ENCODE measurements around the gene RAPGEF6.
"Not testable (repeated sequence)": the region's sequence is repeated elsewhere in the genome, so short reads cannot be mapped to it uniquely, and the experiment has no call there.

Gene RAPGEF6

DNA sequence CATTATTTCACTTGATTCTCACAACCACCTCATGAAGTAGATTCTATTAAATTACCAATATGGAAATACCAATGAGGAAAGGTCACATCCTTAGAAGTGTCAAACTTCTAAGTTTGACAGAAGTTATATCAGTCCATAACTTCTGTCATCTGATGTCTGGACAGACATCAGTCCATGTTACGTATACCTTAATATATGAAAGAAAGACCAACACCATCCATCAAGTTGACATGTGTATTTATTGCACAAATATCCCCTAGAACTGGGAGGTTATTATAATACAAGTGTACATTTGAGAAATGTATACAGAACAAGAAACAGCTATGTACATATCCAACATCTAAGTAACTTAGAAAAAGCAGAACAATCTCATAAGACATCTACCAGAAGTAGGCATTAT is 6.5 kb upstream of the RAPGEF6 start:
- no peak for DNase-seq

GRCh38 chr5:131640043-131640856 is 5.2 kb upstream of the RAPGEF6 start:
- DNase-seq, result peak; percentile 70

DNA sequence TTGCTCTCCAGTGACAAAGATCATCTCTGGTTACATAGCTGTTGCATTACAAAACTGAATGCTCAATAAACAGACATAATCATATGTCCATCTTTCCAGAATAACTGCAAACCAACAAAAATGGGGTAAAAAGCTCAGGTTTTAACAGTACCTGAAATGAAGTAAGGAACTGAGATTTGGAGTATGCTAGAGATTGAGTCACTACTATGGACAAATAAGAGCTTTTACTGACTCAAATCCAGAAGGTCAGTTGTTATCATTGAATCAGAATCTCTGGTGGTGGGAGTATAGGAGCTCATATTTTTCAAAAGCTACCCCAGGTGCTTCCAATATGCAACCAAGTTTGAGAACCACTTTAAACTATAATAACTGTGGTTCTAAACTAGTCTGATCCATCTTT is 4.1 kb upstream of the RAPGEF6 start:
- DNase-seq, result no peak

- DNase-seq, result no peak
These were observed 2.7 kb upstream of the RAPGEF6 start for GRCh38 chr5:131637694-131638093.

DNA sequence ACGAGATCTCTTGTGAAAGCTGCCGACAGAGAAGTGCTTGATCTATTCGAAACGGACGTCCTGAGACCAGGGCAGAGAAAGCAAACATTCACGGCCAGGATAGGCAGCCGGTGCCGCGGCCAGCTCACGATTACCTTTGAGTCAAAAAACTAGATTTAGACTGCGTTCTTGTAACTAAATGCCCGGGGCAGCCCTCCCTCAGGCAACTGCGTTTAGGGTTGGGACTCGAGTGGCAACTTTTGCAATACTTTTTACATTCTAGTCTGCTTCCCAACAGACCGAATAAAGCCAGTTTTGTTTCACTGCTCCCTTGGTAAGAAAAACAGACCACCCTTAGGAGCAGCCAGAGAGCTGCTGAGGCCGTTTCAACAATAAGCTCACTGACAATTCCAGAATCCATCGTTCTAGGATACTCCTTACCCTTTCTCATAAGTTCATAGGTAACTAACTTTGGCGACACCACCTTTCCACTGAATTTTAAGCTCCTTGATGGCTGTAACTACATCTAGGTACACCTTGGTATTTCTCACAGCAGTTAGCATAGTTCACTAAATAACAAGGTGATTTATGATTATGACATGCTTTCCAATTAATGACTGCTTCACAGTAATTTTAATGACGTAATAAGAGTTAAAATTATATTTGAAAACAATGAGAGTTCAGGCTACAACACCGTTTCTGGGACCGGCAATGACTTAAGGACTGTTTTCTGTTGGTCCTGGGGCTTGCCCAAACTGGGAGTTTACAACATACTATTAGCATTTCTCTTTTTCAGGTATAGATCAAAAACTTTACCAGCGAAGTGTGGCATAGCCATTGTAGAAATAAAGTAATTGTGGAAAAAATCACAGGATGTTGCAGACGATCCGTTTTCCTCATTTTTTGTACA is 899 bp upstream of the RAPGEF6 start:
- DNase-seq, result peak; percentile 17

DNA sequence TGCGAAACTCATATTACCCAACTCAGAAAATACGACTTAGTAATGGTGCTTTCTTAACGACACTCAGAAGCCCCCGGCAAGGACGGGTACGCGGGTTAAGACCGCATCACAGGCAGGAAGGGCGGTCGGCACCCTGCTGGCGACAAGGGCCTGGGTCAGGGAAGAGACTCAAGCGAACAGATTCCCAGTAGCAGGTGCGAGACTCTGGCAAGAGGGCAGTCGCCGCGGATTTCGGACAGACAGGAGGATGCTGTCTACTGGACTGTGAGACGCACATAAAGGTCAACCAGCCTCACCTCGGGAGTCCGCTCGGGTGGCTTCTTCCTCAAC is 398 bp downstream of the RAPGEF6 start:
- peak; percentile 70 for DNase-seq

GRCh38 chr5:131634238-131634637 is 791 bp downstream of the RAPGEF6 start:
- no peak for DNase-seq

- DNase-seq, result no peak
These were observed 1.2 kb downstream of the RAPGEF6 start for GRCh38 chr5:131633830-131634229.

DNA sequence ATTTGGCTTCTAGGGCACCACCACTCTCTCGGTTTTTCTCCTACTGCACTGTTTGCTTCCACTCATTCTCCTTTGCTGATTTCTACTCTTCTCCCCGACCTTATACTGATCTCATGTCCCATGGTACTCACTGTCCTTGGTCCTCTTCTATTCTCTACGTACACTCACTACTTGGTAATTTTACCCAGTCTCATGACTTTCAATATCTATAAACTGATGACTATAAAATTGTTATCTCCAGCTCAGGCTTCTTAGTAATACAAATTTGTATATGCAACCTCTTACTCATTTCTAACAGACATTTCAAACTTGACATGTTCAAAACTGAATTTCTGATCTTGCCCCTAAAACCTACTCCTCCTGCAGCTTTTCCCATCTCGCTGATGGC is 4.1 kb downstream of the RAPGEF6 start:
- no peak for DNase-seq

DNA sequence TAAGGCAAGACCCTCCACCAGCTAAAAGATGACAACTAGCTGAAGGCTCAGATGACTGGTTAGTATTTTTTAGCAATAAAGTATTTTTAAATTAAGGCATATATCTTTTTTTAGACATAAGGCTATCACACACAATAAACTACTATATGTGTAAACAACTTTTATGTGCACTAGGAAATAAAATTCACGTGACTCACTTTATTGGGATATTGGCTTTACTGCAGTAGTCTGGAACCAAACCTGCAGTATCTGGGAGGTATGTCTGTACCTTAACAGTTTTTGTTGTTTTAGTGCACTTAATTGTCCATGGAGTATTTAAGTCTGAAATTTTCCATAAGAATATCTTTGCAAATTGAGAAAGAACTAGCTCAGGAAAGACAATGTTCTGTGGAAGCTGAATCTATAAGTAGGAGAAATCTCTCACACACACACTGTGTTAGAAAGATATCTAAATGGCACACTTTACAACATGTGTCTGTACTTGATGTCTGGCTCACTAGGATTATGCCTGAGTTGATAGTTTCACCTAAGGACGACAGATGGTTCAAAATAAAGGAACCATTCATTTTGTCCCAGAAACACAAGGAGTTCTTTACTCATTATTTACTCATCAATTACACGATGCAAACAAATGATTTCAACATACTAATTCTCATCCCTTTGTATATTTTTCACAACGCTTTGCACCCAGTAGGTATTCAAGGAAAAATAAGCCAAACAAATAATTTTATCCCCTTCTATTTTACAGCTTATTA is 4.6 kb downstream of the RAPGEF6 start:
- no peak for DNase-seq

GRCh38 chr5:131628990-131629389 is 6.0 kb downstream of the RAPGEF6 start:
- DNase-seq, result no peak

- DNase-seq, result no peak
These were observed 7.7 kb downstream of the RAPGEF6 start for GRCh38 chr5:131627207-131627865.

- DNase-seq, result no peak
These were observed 12.4 kb downstream of the RAPGEF6 start for GRCh38 chr5:131622633-131623032.

DNA sequence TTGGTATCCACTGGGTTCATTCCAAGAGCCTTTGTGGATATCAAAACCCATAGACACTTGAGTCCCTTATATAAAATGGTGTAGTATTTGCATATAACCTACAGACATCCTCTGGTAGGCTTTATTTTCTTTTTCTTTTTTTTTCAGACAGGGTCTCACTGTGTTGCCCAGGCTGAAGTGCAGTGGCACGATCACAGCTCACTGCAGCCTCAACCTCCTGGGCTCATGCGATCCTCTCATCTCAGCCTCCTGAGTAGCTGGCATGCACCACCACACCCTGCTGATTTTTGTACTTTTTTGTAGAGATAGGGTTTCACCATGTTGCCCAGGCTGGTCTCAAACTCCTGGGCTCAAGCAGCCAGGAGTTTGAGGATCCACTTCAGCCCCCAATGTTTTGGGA is 13.9 kb downstream of the RAPGEF6 start:
- DNase-seq, result not testable (repeated sequence)

DNA sequence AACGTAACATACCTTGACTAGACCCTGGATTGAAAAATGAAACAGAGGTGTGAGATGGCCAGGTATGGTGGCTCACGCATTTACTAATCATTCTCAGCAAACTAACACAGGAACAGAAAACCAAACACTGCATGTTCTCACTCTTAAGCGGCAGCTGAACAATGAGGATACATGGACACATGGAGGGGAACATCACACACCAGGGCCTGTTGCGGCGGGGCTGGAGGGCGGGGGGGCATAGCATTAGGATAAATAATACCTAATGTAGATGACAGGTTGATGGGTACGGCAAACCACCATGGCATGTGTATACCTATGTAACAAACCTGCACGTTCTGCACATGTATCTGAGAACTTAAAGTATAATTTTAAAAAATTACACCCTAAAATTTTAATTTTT is 15.9 kb downstream of the RAPGEF6 start:
- DNase-seq, result no peak

DNA sequence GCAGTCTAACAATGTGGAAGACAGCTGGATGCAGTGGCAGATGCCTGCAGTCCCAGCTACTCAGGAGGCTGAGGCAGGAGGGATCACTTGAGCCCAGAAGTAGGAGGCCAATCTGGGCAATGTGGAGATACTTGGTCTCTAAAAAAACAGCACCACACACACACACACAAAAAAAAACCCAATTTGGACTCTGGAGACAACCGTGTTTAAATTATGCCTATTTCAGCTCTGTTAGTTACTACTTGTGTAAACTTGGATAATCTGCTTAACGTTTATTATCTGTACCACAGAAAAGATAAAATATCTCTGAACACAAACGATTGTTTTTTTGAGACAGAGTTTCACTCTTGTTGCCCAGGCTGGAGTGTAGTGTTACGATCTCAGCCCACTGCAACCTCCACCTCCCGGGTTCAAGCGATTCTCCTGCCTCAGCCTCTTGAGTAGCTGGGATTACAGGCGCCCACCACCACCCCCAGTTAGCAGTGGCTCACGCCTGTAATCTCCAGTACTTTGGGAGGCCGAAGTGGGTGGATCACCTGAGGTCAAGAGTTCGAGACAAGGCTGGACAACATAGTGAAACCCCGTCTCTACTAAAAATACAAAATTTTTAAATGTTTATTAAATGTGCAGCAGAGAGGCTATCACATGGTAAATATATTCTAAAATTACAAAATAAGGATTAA is 17.7 kb downstream of the RAPGEF6 start:
- DNase-seq, result no peak

DNA sequence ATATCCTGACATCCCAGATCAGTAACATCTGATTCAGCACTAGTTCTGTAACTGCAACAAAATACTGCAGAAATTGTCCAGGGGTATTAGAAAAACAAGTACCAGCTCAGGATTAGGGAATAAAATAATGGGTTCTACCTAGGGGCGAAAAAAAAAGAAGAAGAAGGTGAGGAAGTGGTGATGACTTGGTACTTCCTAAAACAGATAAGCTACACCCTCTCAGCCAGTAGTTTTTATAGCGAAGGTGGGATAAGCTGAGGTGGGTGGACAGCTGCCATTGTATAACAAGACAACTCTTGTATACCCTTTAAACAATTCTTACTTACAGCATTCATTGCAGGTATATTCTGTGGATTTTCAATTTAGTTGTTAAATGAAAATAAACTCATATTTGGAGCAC is 19.1 kb downstream of the RAPGEF6 start:
- no peak for DNase-seq

DNA sequence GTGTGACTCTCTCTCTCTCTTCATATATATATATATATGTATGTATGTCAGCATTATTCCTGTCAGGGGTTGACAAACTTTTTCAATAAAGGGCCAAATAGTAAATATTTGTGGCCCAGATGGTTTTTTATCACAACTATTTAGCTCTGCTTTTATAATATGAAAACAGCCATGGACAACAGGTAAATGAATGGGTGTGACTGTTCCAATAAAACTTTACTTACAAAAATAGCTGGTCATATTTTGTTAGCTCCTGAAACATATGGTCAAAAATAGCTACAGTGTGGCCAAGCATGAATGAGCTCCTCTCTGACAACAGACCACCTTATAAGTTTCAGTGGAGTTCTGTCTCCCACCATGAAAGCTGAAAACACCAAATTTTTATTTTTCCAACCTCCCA is 21.6 kb downstream of the RAPGEF6 start:
- no peak for DNase-seq

DNA sequence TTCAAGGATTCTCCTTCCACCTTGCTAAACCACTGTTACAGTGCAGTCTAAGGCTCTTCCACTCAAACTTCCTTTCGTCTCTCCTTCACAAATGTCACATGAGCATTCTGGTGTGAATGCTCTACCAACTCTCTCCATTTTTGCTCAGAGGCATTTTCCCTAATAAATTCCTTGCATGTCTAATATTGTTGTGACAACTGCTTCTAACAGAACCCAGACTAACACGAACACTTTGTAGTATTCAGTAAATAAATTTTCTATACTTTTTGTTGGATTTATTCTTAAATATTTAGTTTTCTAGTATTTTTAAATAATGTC is 24.0 kb downstream of the RAPGEF6 start:
- DNase-seq, result no peak

- DNase-seq, result no peak
These were observed 24.6 kb downstream of the RAPGEF6 start for GRCh38 chr5:131610198-131611063.

DNA sequence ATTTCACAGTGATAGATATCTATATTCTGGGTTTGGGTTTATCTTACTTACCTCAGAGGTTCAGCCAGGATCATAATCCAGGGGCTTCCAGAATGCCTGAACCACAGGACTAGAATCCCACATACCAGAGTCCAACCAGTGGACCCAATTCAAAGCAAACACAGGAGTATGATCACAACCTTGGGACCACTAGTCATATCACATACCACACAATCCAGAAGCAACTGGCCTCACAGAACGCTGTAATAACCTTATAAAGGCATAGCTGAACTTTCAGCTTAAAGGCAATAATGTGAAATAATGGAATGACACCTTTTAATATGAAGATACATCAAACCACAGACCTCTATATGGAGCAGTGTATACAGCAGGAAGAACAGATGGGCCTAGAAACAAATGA is 25.3 kb downstream of the RAPGEF6 start:
- DNase-seq, result no peak

DNA sequence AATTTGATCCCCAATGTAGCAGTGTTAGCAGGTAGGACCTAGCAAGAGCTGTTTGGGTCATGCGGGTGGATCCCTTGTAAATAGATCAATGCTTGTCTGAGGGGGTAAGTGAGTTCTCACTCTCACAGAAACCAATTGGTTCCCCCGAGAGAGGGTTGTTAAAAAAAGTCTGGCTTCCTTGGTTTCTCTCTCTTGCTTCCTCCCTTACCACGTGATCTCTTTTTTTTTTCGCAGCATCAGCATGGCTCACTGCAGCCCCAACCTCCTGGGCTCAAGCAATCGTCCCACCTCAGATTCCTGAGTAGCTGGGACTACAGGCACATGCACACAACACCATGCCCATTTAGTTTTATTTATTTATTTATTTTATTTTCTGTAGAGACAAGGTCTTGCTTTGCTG is 26.4 kb downstream of the RAPGEF6 start:
- DNase-seq, result no peak

Measured in CD4-positive, alpha-beta T cell treated with Interleukin-17A for 4 hours (primary cell).